ENCODE results near the gene FSD1L. TPM values are rescaled to one million over a fixed set of nuclear protein-coding genes. Genes with fewer than 3 reads are reported as not detected.

FSD1L gene
- total RNA-seq, 1 experiment from 2014 or later = 5.5 TPM

DNA sequence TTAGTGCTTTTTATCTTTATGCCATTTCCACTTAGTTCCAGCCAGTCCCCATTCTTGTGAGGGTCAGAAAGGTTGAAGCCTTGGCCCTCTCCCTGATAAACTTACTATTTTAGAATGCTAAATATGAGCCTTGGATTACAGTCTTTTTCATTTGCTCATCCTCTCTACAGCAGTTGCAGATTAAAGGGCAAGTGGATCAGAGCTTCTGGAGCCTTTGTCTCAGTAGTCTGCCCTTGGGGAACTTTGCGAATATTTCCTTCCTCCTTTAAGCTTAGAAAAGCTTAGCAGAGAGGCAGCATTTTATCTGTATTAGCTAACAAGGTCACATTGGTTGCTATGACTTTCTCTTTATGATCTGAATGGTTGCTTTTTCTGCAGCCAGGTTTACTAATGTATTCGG lies 11.5 kb downstream of the FSD1L start:
- no CpG with 5 or more reads among the region's 2 CpGs for WGBS (ENCODE audit: extremely low coverage, insufficient read length, low lambda C conversion rate)
- Mint-ChIP-seq H3K4me1 (peaks cover 16% of the 10 kb centered on the region in 2 experiments), H3K4me3 (no peak overlapping the region), H3K9me3 (0 out of 5 replicates have a peak, but pooled peaks cover 0 to 2% of the 10 kb centered on the region in 2 experiments), H3K36me3 (ENCODE audit: insufficient read depth in 1 of 3, low read depth in 3 of 3) (peaks cover 0 to 18% (median 12%) of the 10 kb centered on the region in 3 experiments; a peak in 6 of 7 replicates), H3K27ac (peak overlapping the region in 1 of 3 experiments; percentile 77; a peak in 1 of 7 replicates), H3K27me3 (ENCODE audit: low read depth) (no peaks in the 10 kb centered on the region)
- H3T11ph ChIP-seq (ENCODE audit: low read length) = no peak overlapping the region
- H3K27me3 ChIP-seq (ENCODE audit: insufficient read depth, low read length) = no peaks in the 10 kb centered on the region
- H3K79me2 ChIP-seq (ENCODE audit: insufficient read depth, low read length) = peaks cover 9% of the 10 kb centered on the region; the same call in 1 of the 2 replicates
- no peak overlapping the region for H2BK20ac ChIP-seq (ENCODE audit: low read depth, low read length, poor library complexity, severe bottlenecking)
- no peak for DNase-seq
- no peaks in the 10 kb centered on the region for H3K9me3 ChIP-seq (ENCODE audit: control insufficient read depth, low read depth, low read length)
- H4K8ac ChIP-seq (replicated peaks; ENCODE audit: insufficient read length, low read depth, low read length) = no peak overlapping the region
- no peak overlapping the region for H2BK12ac ChIP-seq (ENCODE audit: insufficient read length, low read depth, low read length)
- no peak overlapping the region for H3K23ac ChIP-seq (ENCODE audit: insufficient read length, low read depth, low read length)
- H3K56ac ChIP-seq (ENCODE audit: insufficient read length, low read depth, low read length) = no peak overlapping the region
- H3K79me1 ChIP-seq (ENCODE audit: insufficient read depth, low read depth, low read length, poor library complexity, severe bottlenecking) = peaks cover 3% of the 10 kb centered on the region
- H2AK5ac ChIP-seq (ENCODE audit: insufficient read length, low read length) = no peak overlapping the region
- no peak overlapping the region for H4K91ac ChIP-seq (ENCODE audit: insufficient read length, low read depth, low read length)
- no peak overlapping the region for H2BK15ac ChIP-seq (ENCODE audit: low read depth, low read length)
- TF ChIP-seq, protein P1, sequence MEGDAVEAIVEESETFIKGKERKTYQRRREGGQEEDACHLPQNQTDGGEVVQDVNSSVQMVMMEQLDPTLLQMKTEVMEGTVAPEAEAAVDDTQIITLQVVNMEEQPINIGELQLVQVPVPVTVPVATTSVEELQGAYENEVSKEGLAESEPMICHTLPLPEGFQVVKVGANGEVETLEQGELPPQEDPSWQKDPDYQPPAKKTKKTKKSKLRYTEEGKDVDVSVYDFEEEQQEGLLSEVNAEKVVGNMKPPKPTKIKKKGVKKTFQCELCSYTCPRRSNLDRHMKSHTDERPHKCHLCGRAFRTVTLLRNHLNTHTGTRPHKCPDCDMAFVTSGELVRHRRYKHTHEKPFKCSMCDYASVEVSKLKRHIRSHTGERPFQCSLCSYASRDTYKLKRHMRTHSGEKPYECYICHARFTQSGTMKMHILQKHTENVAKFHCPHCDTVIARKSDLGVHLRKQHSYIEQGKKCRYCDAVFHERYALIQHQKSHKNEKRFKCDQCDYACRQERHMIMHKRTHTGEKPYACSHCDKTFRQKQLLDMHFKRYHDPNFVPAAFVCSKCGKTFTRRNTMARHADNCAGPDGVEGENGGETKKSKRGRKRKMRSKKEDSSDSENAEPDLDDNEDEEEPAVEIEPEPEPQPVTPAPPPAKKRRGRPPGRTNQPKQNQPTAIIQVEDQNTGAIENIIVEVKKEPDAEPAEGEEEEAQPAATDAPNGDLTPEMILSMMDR (conservative IDR thresholded peaks at IDR 0.05) = no peak
- no peak overlapping the region for H2BK120ac ChIP-seq (ENCODE audit: low read depth, low read length, poor library complexity, severe bottlenecking)
- H3K14ac ChIP-seq (ENCODE audit: insufficient read depth, low read length) = no peak overlapping the region
- no peak overlapping the region for H4K5ac ChIP-seq (ENCODE audit: insufficient read length, low read depth, low read length)
- H3K18ac ChIP-seq (ENCODE audit: insufficient read length, low read depth, low read length) = no peak overlapping the region
- no peaks in the 10 kb centered on the region for H3K23me2 ChIP-seq (ENCODE audit: insufficient read length, low read depth, low read length, poor library complexity, severe bottlenecking)
- no peaks in the 10 kb centered on the region for H4K20me1 ChIP-seq (ENCODE audit: control insufficient read depth, insufficient read depth, insufficient read length)
- H2AFZ ChIP-seq (ENCODE audit: low read length) = no peak overlapping the region
- no peak overlapping the region for H3K4ac ChIP-seq (ENCODE audit: low read depth, low read length)
- H3K4me2 ChIP-seq (ENCODE audit: insufficient read depth, insufficient read length, low read length) = no peak overlapping the region
- H3K4me1 ChIP-seq (ENCODE audit: insufficient read depth, low read length) = peaks cover 3% of the 10 kb centered on the region; the same call in 1 of the 2 replicates
- no peak overlapping the region for H3K9ac ChIP-seq (ENCODE audit: extremely low read depth, insufficient read length, low read length)
- H3K27ac ChIP-seq (ENCODE audit: insufficient read length, low read depth, low read length) = no peak overlapping the region
- H2BK5ac ChIP-seq (ENCODE audit: insufficient read length, low read length) = no peak overlapping the region

Measured in H9 (cell line).